GM18519 (cell line): Measurements from ENCODE around the gene AKR1B15.

Source experiments
- ATAC-seq: cut with Tn5 transposase; IDR thresholded peaks from one replicate; pipeline ENCODE4 v1.9.1; 2021; ENCODE audit warnings: mild to moderate bottlenecking, moderate library complexity; ENCODE audit not compliant: unreplicated experiment, low FRiP score

AKR1B15 gene

GRCh38 chr7:134611611-134612151, 62.8 kb downstream of the AKR1B15 start:
- ATAC-seq = no peak

- no peak for ATAC-seq
These were observed 63.3 kb downstream of the AKR1B15 start for GRCh38 chr7:134612197-134612596.

DNA sequence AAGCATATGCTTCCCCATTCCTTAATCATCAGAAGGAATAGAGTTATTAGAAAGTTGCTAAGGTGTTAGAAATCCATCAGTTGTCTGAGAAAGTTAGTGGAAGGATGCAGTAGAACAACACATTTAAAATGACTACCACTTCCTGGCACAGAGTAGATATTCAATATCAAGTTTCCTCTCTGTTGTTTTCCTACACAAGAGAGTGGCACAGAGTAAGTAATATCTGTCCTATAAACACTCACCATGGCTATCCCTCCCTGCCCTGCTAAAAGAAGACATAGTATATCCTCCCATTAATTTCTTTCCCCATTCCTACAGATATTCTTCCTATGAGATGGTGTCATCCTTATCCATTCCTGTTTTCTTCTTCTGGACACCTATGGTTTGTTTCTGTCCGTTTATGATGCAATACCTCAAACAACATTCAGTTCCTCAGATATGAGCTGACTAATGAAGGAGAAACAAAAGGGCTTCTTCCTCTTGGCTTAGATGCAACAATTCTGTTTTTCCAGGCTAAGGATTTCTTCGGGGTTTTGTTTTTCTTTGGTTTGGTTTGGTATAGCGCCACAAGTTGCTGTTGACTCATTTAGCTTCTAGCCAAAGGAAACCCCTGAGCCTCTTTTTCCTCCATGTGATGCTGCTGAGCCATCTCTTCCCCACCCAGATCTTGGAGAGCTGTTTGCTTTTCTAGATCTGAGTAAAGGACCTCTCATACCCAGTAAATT, 64.9 kb downstream of the AKR1B15 start:
- ATAC-seq = no peak

DNA sequence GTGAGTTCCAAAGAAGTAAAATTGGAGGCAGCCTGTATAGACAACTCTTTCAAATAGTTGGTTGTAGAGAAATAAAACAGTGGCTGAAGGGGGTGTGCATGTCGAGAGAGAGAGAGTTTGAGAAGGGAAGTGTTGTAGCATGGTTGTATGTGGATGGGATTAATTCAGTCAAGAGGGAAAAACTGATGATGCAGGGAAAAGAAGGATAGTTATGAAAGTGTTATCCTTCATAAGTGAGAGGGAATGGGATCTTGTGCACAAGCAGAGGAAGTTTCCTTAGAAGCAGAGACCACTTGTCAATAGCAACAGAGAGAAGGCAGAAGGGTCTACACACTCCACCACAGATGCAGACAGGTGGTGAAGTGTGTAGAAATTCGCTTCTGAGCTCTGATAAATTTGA, 67.7 kb downstream of the AKR1B15 start:
- no peak for ATAC-seq

DNA sequence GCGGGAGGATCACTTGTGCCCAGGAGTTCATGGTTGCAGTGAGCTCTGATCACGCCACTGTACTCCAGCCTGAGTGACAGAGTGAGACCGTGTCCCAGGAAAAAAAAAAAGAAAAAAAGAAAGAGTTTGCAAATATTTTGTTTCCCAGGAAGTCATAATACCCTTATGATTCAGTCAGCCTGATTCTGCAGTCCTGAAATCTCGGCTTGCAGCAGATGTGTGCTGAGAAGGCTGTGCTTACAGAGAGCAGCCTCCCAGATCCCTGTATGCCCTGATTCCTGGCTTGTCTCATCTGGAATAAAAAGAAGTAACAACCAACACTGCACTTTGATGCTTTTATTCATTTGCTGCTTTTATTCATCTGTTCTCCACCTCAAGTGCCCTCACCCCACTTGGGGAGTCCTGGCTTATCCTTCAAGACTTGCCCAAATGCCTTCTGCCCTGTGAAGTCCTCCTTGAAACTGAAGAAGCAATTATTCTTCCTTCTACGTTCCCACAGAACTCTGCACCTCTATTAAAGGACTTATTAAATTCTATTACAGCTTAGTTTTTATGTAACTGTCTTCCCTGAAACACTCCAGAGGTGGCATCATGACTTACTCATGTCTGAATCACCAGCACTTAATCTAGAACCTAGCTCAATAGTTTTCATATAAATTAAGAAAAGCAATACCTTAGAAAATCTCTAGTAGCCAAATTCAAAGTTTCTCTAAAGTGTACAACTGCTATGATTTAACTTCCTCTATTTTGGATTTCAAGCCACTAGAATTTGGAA, 70.0 kb downstream of the AKR1B15 start:
- ATAC-seq = no peak

DNA sequence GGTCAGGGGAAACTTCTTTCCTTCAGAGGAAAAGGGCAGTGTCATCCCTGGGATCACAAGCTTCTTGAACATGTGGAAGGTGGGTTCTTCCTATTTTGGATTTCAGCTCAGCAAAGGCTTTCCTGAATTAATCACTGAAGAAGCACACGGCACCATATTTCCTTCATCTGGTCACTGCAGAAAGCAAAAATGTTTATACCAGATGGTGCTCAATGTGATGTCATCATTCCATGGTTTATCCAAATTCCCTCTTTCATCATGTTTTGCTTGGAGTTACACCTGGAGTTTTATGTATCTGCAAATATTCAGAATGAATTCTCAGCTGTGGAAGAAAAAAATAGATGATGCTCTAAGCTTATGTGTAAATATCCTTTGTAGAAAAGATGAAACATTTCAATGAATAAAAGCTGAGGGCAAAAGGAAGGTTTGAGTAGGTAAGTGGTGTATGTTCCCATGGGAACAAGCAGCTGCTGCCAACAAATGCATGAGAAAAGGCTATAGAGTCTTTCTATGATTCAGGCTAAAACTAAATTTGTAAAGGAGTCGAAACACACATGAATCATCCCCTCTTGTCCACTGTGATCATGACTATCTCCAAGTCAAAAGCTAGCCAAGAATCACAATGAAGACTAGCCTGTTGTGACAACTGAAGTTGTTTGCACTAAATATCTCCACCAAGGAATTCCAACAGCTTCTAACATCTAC, 70.9 kb downstream of the AKR1B15 start:
- no peak for ATAC-seq

GRCh38 chr7:134622303-134622995, 73.5 kb downstream of the AKR1B15 start:
- no peak for ATAC-seq

GRCh38 chr7:134623193-134623592, 74.3 kb downstream of the AKR1B15 start:
- no peak for ATAC-seq

GRCh38 chr7:134625550-134625949, 76.6 kb downstream of the AKR1B15 start:
- ATAC-seq = no peak

DNA sequence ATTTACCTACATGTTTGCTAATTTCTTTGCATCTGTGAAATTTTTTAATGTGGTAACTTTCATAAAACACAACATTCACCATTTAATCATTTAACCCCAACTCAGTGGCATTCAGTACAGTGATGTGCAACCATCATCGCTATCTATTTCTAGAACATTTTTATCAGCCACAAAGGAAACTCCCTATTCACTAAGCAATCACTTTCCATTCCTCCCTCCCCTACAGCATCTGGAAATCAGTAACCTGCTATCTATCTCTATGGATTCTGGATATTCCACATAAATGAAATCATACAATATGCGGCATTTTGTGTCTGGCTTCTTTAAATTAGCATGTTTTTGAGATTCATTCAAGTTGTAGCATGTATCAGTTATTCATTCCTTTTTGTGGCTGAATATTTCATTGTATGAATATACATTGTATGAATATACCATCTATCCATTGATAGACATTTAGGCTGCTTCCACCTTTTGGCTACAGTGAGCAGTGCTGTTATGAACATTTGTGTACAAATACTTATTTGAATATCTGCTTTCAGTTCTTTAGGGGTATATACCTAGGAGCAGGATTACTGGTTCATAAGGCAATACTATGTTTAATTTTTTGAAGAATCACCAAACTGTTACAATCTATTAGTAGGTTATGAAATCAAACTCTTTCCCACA, 78.3 kb downstream of the AKR1B15 start:
- ATAC-seq = no peak

GRCh38 chr7:134627775-134628153, 78.9 kb downstream of the AKR1B15 start:
- ATAC-seq = no peak

- ATAC-seq = no peak
These were observed 80.5 kb downstream of the AKR1B15 start for GRCh38 chr7:134629445-134629844.
